HFFc6 (cell line): ENCODE data around the gene MBTPS1. TPM values are rescaled to one million over a fixed set of nuclear protein-coding genes. Genes with fewer than 3 reads are reported as not detected.

Experiments used
- DNase-seq: peaks from one replicate; pipeline ENCODE4 v3.0.0-alpha.2; 2018
- H3K27ac Mint-ChIP-seq: 2 replicates; pipeline ENCODE4 v1.8.0; 2020; ENCODE audit warnings: mild to moderate bottlenecking, mixed read lengths
- H3K27me3 Mint-ChIP-seq: 2 replicates; pipeline ENCODE4 v1.8.0; 2021; ENCODE audit warnings: mild to moderate bottlenecking, moderate library complexity, mixed read lengths; ENCODE audit not compliant: insufficient read depth
- H3K36me3 Mint-ChIP-seq: 2 replicates; pipeline ENCODE4 v1.8.0; 2021; ENCODE audit warnings: low read depth, mixed read lengths
- H3K4me1 Mint-ChIP-seq: 2 replicates; pipeline ENCODE4 v1.8.0; 2020; ENCODE audit warnings: low read depth, mixed read lengths
- H3K4me3 Mint-ChIP-seq: 2 replicates; pipeline ENCODE4 v1.8.0; 2020; ENCODE audit warnings: mild to moderate bottlenecking, moderate library complexity, mixed read lengths
- H3K9me3 Mint-ChIP-seq: 2 replicates; pipeline ENCODE4 v1.8.0; 2020; ENCODE audit warnings: mild to moderate bottlenecking, mixed read lengths
- CTCF ChIP-seq: fragments of 200-600 bp; sonication (generic); IDR thresholded peaks from 2 replicates; pipeline ENCODE4 v1.5.0; 2021; ENCODE audit warnings: antibody characterized with exemption, mild to moderate bottlenecking
- total RNA-seq, 6 experiments: library from RNA; stranded (reverse); fragmentation: NEBNext Ultra II Directional; extraction: Animal tissue kit (Norgen Biotek cat#: 25700); gene quantifications; 2 replicates in 1 of 6; 3 replicates in 5 of 6; pipeline ENCODE4 v1.2.3, GENCODE V29; 2021

Gene MBTPS1
- total RNA-seq, 6 experiments from 2014 or later = 96.6 to 123 (median 102) TPM

- TF ChIP-seq CTCF = no peak
- Mint-ChIP-seq H3K4me1 (no peaks in the 10 kb centered on the region), H3K36me3 (no peaks in the 10 kb centered on the region), H3K4me3 (no peak overlapping the region), H3K27me3 (peaks cover 41% of the 10 kb centered on the region), H3K9me3 (no peaks in the 10 kb centered on the region), H3K27ac (no peak overlapping the region)
- no peak for DNase-seq
These were observed 111.4 kb downstream of the MBTPS1 start for GRCh38 chr16:84005391-84005790.

- Mint-ChIP-seq H3K36me3 (no peaks in the 10 kb centered on the region), H3K27ac (no peak overlapping the region)
These were observed 112.3 kb downstream of the MBTPS1 start for GRCh38 chr16:84004442-84004841.

More at GRCh38 chr16:84004442-84004841, 112.3 kb downstream of the MBTPS1 start:
- Mint-ChIP-seq H3K4me3 (no peak overlapping the region), H3K9me3 (no peaks in the 10 kb centered on the region), H3K4me1 (no peaks in the 10 kb centered on the region), H3K27me3 (peaks cover 43% of the 10 kb centered on the region)
- no peak for TF ChIP-seq CTCF
- no peak for DNase-seq

Other genes starting within 250 kb of the MBTPS1 start
- gene MLYCD, start 217.8 kb downstream of the MBTPS1 start, total RNA-seq = 1 to 10 TPM; 1.4 to 2.5 (median 1.9) TPM
- 1 to 10 TPM; 3.9 to 8.6 (median 7.7) TPM for gene OSGIN1, start 163.7 kb downstream of the MBTPS1 start, total RNA-seq
- gene NECAB2, start 148.7 kb downstream of the MBTPS1 start, total RNA-seq = under 1 TPM in 1 of 6 experiments, not detected in 5; 0.40 TPM
- not detected for gene SLC38A8, start 74.1 kb downstream of the MBTPS1 start, total RNA-seq
- 10 to 100 TPM; 14.8 to 18.8 (median 17.2) TPM for gene HSDL1, start 28.2 kb upstream of the MBTPS1 start, total RNA-seq
- gene DNAAF1, start 28.4 kb upstream of the MBTPS1 start, total RNA-seq = not detected
- 10 to 100 TPM; 22.0 to 30.4 (median 25.7) TPM for gene TAF1C, start 70.1 kb upstream of the MBTPS1 start, total RNA-seq
- not detected for gene ADAD2, start 74.2 kb upstream of the MBTPS1 start, total RNA-seq
- not detected for gene KCNG4, start 123.1 kb upstream of the MBTPS1 start, total RNA-seq
- gene WFDC1, start 177.9 kb upstream of the MBTPS1 start, total RNA-seq = 10 to 100 TPM in 2 of 6 experiments, 1 to 10 TPM in 4; 2.4 to 34.5 (median 2.8) TPM